T-helper 2 cell treated with Interferon-gamma antibody and Interleukin-4, amounts not matched to agents 5 μg/mL and 100 μg/mL, for 36 hours (primary cell): Measurements from ENCODE around the gene LMNA.
A peak's percentile ranks its signal among the peaks of the same experiment; 100 is the strongest.

ENCODE experiments used
- DNase-seq: peaks from one replicate; pipeline ENCODE4 v3.0.0; 2021; ENCODE audit warnings: low spot score
- H3K27ac Mint-ChIP-seq: one replicate; pipeline ENCODE4 v1.8.0; 2021; ENCODE audit warnings: mild to moderate bottlenecking, mixed read lengths
- H3K27me3 Mint-ChIP-seq: one replicate; pipeline ENCODE4 v1.8.0; 2021; ENCODE audit warnings: low read depth, mixed read lengths
- H3K36me3 Mint-ChIP-seq: one replicate; pipeline ENCODE4 v1.8.0; 2021; ENCODE audit warnings: low read depth, mixed read lengths
- H3K4me1 Mint-ChIP-seq: one replicate; pipeline ENCODE4 v1.8.0; 2021; ENCODE audit warnings: low read depth, mixed read lengths
- H3K4me3 Mint-ChIP-seq: one replicate; pipeline ENCODE4 v1.8.0; 2022; ENCODE audit warnings: mild to moderate bottlenecking, moderate library complexity, mixed read lengths
- H3K9me3 Mint-ChIP-seq: one replicate; pipeline ENCODE4 v1.8.0; 2021; ENCODE audit warnings: mixed read lengths

The LMNA gene

GRCh38 chr1:156143765-156144489, 29.4 kb downstream of the LMNA start:
- no peak for DNase-seq
- no peak overlapping the region for H3K4me3 Mint-ChIP-seq
- H3K36me3 Mint-ChIP-seq: no peaks in the 10 kb centered on the region
- H3K27me3 Mint-ChIP-seq: no peaks in the 10 kb centered on the region
- no peak overlapping the region for H3K27ac Mint-ChIP-seq
- no peaks in the 10 kb centered on the region for H3K9me3 Mint-ChIP-seq
- peaks cover 23% of the 10 kb centered on the region for H3K4me1 Mint-ChIP-seq

GRCh38 chr1:156144742-156145141, 30.2 kb downstream of the LMNA start:
- Mint-ChIP-seq H3K36me3 (no peaks in the 10 kb centered on the region), H3K27ac (peak overlapping the region; percentile 67), H3K27me3 (no peaks in the 10 kb centered on the region), H3K4me3 (no peak overlapping the region), H3K9me3 (no peaks in the 10 kb centered on the region), H3K4me1 (peaks cover 23% of the 10 kb centered on the region)
- no peak for DNase-seq

DNA sequence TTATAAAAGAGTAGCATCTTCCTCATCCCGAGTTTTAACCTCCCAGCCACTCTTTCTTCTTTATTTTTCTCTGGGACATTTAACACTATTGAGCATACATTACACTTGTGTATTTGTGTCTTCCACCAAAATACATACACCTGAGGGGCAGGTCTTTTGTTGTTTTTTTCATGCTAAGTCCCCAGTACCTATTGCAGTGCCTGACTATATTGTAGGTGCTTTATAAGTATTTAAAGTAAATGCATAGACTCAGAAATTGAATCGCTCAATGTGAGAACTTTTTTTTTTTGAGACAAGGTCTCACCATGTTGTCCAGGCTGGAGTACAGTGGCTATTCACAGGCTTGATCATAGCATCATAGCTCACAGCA, 31.1 kb downstream of the LMNA start:
- Mint-ChIP-seq H3K9me3 (no peaks in the 10 kb centered on the region), H3K4me3 (peak overlapping the region; percentile 78), H3K36me3 (no peaks in the 10 kb centered on the region), H3K4me1 (peaks cover 23% of the 10 kb centered on the region), H3K27ac (no peak overlapping the region), H3K27me3 (no peaks in the 10 kb centered on the region)
- DNase-seq: no peak

GRCh38 chr1:156146020-156146768, 31.7 kb downstream of the LMNA start:
- no peaks in the 10 kb centered on the region for H3K9me3 Mint-ChIP-seq
- peak overlapping the region; percentile 78 for H3K4me3 Mint-ChIP-seq
- DNase-seq: peak; percentile 35
- no peaks in the 10 kb centered on the region for H3K27me3 Mint-ChIP-seq
- H3K36me3 Mint-ChIP-seq: no peaks in the 10 kb centered on the region
- H3K4me1 Mint-ChIP-seq: peaks cover 23% of the 10 kb centered on the region
- H3K27ac Mint-ChIP-seq: peak overlapping the region; percentile 88

- H3K36me3 Mint-ChIP-seq: no peaks in the 10 kb centered on the region
- DNase-seq: no peak
- no peaks in the 10 kb centered on the region for H3K27me3 Mint-ChIP-seq
- peaks cover 23% of the 10 kb centered on the region for H3K4me1 Mint-ChIP-seq
- H3K9me3 Mint-ChIP-seq: no peaks in the 10 kb centered on the region
- no peak overlapping the region for H3K4me3 Mint-ChIP-seq
- H3K27ac Mint-ChIP-seq: peak overlapping the region; percentile 88
Observed at GRCh38 chr1:156146769-156147405, 32.4 kb downstream of the LMNA start.

- no peak for DNase-seq
- H3K4me1 Mint-ChIP-seq: peaks cover 28% of the 10 kb centered on the region
- H3K36me3 Mint-ChIP-seq: no peaks in the 10 kb centered on the region
- no peak overlapping the region for H3K4me3 Mint-ChIP-seq
- no peaks in the 10 kb centered on the region for H3K9me3 Mint-ChIP-seq
- H3K27ac Mint-ChIP-seq: peak overlapping the region; percentile 69
- H3K27me3 Mint-ChIP-seq: no peaks in the 10 kb centered on the region
Observed at GRCh38 chr1:156148216-156148615, 33.7 kb downstream of the LMNA start.

DNA sequence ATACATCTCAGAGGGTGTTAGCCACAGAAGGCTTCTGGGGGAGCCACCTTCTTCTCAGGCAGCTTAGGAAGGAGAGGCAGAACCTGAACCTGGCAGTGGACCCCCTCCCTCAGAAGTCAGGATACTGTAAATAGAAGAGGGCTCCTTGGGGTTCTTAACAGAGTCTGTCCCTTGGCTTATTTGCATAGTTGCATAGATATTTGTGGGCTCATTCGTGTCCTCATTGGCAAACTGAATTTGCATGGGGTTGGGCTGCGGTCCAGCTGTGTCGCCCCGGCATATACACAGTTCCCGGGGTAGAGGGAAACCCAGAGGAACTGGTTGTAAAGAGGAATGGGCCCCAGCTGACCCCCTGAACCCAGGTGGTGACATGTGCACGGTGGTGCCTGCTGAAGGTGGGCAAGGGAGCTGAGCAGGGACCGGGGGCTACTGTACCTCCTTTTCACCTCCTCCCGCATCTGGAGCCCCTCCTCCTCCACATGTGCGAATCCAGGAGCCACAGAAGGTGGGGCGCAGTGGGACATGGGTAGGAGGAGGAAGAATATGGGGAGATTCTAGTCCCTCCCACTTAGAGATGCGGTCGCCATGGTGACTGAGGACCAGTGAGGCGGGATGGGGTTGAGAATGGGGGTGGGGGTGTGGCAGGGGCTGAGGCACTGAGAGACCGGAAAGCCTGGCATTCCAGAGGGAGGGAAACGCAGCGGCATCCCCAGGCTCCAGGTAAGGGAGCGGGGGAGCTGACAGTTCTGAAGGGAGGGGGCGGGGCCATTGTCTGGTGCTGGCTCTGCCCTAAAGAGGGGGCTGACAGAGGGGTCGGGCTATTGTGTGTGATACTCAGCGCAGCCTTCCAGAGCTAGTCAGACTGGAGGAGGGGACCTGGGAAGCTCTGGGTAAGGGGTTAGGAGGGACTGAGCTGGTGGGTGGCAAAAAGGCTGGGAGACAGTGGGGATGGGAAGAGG, 35.1 kb downstream of the LMNA start:
- Mint-ChIP-seq H3K36me3 (no peaks in the 10 kb centered on the region), H3K4me1 (peaks cover 33% of the 10 kb centered on the region), H3K9me3 (no peaks in the 10 kb centered on the region), H3K4me3 (no peak overlapping the region), H3K27me3 (no peaks in the 10 kb centered on the region), H3K27ac (no peak overlapping the region)
- no peak for DNase-seq

DNA sequence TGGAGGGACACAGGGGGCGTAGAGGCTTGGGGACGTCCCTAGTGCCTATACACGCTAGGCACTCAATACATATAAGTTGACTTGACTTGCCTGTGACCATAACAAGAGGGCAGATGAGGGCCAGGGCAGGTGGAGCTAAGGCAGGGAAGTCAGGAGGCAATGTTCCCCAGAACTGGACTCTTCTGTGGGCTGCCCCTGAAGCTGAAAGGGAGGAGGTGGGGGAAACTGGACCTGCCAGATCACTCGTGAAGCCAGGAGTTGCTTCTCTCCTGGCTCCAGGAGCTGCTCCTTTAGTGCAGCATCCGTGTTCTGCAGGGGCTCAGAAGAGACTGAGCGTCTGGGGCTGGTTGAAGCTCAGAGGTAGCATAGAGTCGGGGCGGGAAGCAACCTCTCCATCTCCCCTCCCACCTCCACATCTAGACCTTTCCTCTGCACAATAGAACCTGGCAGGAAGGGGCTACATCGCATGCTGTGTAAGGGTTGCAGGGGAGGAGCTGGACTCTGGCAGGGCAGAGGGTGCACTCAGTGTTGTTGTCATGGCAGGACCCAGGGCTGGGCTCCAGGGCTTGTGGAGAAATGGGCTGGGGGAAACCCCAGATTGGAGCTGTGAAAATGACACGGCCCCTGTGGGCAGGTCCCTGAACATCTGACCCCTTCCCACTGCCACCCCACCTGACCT, 36.0 kb downstream of the LMNA start:
- Mint-ChIP-seq H3K4me3 (no peak overlapping the region), H3K27ac (no peak overlapping the region), H3K4me1 (peaks cover 41% of the 10 kb centered on the region), H3K36me3 (no peaks in the 10 kb centered on the region), H3K9me3 (no peaks in the 10 kb centered on the region), H3K27me3 (no peaks in the 10 kb centered on the region)
- no peak for DNase-seq

DNA sequence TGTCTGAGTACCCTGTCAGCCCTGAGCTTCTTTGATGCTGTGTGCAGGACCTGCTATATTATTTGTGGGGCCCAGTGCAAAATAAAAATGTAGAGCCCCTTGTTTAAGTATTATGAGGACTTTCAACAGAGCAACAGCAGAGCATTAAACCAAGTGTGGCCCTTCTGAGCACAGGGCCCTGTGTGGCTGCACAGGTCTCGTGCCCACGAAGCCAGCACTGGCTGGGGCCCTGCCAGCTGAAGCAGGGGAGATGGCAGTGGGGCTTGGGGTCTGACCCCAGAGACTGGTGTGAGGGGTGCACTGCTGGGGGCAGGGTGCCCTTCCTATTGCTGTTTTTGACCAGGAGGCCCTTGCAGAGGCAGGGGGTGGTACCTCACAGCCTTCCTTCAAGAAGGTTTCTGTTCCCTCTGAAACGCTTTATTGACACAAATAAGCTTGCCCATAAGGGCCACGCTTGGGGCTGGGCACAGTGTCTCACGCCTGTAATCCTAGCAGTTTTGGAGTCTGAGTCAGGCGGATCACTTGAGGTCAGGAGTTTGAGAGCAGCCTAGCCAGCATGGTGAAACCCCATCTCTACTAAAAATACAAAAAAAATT, 36.7 kb downstream of the LMNA start:
- H3K27me3 Mint-ChIP-seq: no peaks in the 10 kb centered on the region
- H3K4me3 Mint-ChIP-seq: no peak overlapping the region
- DNase-seq: no peak
- no peaks in the 10 kb centered on the region for H3K9me3 Mint-ChIP-seq
- H3K4me1 Mint-ChIP-seq: peaks cover 41% of the 10 kb centered on the region
- no peak overlapping the region for H3K27ac Mint-ChIP-seq
- H3K36me3 Mint-ChIP-seq: no peaks in the 10 kb centered on the region

- Mint-ChIP-seq H3K4me3 (no peak overlapping the region), H3K27ac (no peak overlapping the region), H3K36me3 (no peaks in the 10 kb centered on the region), H3K9me3 (no peaks in the 10 kb centered on the region), H3K27me3 (no peaks in the 10 kb centered on the region), H3K4me1 (peaks cover 45% of the 10 kb centered on the region)
- no peak for DNase-seq
Observed at GRCh38 chr1:156152628-156153027, 38.1 kb downstream of the LMNA start.

- no peaks in the 10 kb centered on the region for H3K9me3 Mint-ChIP-seq
- H3K4me3 Mint-ChIP-seq: peak within 1 kb of the TSS; percentile 81
- no peaks in the 10 kb centered on the region for H3K27me3 Mint-ChIP-seq
- H3K27ac Mint-ChIP-seq: peak within 1 kb of the TSS; percentile 80
- H3K36me3 Mint-ChIP-seq: no peaks in the 10 kb centered on the region
- H3K4me1 Mint-ChIP-seq: peaks cover 43% of the 10 kb centered on the region
- no peak for DNase-seq
Observed at GRCh38 chr1:156153362-156153761, 38.9 kb downstream of the LMNA start, which contains the start of gene SEMA4A. TSS of gene SEMA4A (plus strand) at chr1:156153585. CDS start at chr1:156154579, 994 bp downstream.

DNA sequence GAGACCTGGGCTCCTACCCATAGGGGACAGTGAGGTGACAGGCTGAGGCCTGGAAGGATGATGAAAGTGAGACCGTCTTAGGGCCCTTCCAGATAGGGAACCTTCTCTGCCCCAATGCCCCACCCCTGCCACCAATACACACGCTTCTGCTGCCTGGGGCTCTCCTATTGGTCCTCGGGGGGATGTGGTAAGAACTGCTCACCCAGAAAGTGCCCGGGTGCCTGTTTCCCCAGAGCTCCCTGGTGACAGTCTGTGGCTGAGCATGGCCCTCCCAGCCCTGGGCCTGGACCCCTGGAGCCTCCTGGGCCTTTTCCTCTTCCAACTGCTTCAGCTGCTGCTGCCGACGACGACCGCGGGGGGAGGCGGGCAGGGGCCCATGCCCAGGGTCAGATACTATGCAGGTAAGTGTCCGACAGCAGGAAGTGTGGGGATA, 39.8 kb downstream of the LMNA start:
- Mint-ChIP-seq H3K4me3 (peak overlapping the region; percentile 81), H3K9me3 (no peaks in the 10 kb centered on the region), H3K27ac (peak overlapping the region; percentile 80), H3K36me3 (peaks cover 4% of the 10 kb centered on the region), H3K4me1 (peaks cover 46% of the 10 kb centered on the region), H3K27me3 (no peaks in the 10 kb centered on the region)
- peak; percentile 72 for DNase-seq
